Liver (tissue), 3 donors: ENCODE results near the gene TSPO2.

ENCODE experiments used
- EGR1 ChIP-seq, 2 donors: IDR thresholded peaks; 2 replicates each; pipeline ENCODE4 v1.6.1; 2016 to 2018; ENCODE audit warnings: antibody characterized with exemption in 2 of 2, low read depth in 2 of 2
- GABPA ChIP-seq, 2 donors: IDR thresholded peaks in 1 of 2; conservative IDR thresholded peaks in 1 of 2; 2 replicates each; pipeline ENCODE4 v1.6.1; 2016; ENCODE audit warnings: antibody characterized with exemption in 2 of 2, mild to moderate bottlenecking in 1 of 2, moderate library complexity in 1 of 2
- JUND ChIP-seq, 2 donors: IDR thresholded peaks; 2 replicates each; pipeline ENCODE4 v1.6.1; 2016; ENCODE audit warnings: antibody characterized with exemption in 2 of 2
- RAD21 ChIP-seq, 2 donors: IDR thresholded peaks; 2 replicates each; pipeline ENCODE4 v1.6.1; 2016; ENCODE audit warnings: antibody characterized with exemption in 2 of 2, mild to moderate bottlenecking in 2 of 2
- RXRA ChIP-seq, 2 donors: IDR thresholded peaks; 2 replicates each; pipeline ENCODE4 v1.6.1; 2017 to 2018; ENCODE audit warnings: antibody characterized with exemption in 2 of 2, mild to moderate bottlenecking in 1 of 2
- SP1 ChIP-seq: IDR thresholded peaks from 2 replicates; pipeline ENCODE4 v1.6.1; 2018; ENCODE audit warnings: antibody characterized with exemption, mild to moderate bottlenecking
- TAF1 ChIP-seq: conservative IDR thresholded peaks from 2 replicates; pipeline ENCODE4 v1.6.1; 2016; ENCODE audit warnings: antibody characterized with exemption, mild to moderate bottlenecking
- TF ChIP-seq, protein P1 (sequence below): fragments of 150-350 bp; IDR thresholded peaks from 2 replicates; pipeline ENCODE4 v1.5.1; 2017; ENCODE audit warnings: improper control_type of control experiment, low read depth, low read length; ENCODE audit not compliant: missing input control
- TF ChIP-seq, protein P2 (sequence below): IDR thresholded peaks from 2 replicates; pipeline ENCODE4 v1.6.1; 2016; ENCODE audit warnings: antibody characterized with exemption
- TF ChIP-seq, protein P3 (sequence below): IDR thresholded peaks from 2 replicates; pipeline ENCODE4 v1.6.1; 2016; ENCODE audit warnings: antibody characterized with exemption, mild to moderate bottlenecking
- donor health status: healthy.
- donor health status: healthy.

DNA sequence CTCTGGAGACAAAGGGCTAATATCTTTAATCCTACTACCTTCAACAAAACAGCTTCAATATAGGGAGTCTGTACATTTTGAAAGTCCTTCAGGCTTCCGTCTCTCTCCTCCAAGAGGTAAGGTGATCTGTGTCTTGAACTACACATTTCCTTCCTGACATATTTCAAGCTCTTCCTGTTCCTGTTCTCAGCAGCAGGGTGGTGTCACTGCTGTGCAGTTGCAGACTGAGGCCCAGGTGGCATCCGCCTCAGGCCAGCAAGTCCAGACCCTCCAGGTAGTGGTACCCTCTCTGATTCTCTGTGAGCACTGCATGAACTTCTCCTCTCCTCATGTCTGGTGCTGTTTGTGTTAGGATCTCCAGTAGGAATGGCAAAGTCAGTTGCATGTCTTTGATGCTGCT lies 38.4 kb downstream of the TSPO2 start:
- TF ChIP-seq GABPA (IDR thresholded peaks at IDR 0.05 in 1 of 2, conservative IDR thresholded peaks at IDR 0.05 in 1 of 2) = no peak
- TF ChIP-seq, protein P1, sequence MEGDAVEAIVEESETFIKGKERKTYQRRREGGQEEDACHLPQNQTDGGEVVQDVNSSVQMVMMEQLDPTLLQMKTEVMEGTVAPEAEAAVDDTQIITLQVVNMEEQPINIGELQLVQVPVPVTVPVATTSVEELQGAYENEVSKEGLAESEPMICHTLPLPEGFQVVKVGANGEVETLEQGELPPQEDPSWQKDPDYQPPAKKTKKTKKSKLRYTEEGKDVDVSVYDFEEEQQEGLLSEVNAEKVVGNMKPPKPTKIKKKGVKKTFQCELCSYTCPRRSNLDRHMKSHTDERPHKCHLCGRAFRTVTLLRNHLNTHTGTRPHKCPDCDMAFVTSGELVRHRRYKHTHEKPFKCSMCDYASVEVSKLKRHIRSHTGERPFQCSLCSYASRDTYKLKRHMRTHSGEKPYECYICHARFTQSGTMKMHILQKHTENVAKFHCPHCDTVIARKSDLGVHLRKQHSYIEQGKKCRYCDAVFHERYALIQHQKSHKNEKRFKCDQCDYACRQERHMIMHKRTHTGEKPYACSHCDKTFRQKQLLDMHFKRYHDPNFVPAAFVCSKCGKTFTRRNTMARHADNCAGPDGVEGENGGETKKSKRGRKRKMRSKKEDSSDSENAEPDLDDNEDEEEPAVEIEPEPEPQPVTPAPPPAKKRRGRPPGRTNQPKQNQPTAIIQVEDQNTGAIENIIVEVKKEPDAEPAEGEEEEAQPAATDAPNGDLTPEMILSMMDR = no peak
- TF ChIP-seq, protein P2, sequence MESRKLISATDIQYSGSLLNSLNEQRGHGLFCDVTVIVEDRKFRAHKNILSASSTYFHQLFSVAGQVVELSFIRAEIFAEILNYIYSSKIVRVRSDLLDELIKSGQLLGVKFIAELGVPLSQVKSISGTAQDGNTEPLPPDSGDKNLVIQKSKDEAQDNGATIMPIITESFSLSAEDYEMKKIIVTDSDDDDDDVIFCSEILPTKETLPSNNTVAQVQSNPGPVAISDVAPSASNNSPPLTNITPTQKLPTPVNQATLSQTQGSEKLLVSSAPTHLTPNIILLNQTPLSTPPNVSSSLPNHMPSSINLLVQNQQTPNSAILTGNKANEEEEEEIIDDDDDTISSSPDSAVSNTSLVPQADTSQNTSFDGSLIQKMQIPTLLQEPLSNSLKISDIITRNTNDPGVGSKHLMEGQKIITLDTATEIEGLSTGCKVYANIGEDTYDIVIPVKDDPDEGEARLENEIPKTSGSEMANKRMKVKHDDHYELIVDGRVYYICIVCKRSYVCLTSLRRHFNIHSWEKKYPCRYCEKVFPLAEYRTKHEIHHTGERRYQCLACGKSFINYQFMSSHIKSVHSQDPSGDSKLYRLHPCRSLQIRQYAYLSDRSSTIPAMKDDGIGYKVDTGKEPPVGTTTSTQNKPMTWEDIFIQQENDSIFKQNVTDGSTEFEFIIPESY = no peak
- TF ChIP-seq EGR1 (IDR thresholded peaks at IDR 0.05; ENCODE audit: low read depth in 2 of 2) = no peak
- TF ChIP-seq JUND (IDR thresholded peaks at IDR 0.05) = no peak
- no peak for TF ChIP-seq TAF1
- TF ChIP-seq SP1 = no peak
- TF ChIP-seq RAD21 (IDR thresholded peaks at IDR 0.05) = no peak
- TF ChIP-seq RXRA (IDR thresholded peaks at IDR 0.05) = no peak
- TF ChIP-seq, protein P3, sequence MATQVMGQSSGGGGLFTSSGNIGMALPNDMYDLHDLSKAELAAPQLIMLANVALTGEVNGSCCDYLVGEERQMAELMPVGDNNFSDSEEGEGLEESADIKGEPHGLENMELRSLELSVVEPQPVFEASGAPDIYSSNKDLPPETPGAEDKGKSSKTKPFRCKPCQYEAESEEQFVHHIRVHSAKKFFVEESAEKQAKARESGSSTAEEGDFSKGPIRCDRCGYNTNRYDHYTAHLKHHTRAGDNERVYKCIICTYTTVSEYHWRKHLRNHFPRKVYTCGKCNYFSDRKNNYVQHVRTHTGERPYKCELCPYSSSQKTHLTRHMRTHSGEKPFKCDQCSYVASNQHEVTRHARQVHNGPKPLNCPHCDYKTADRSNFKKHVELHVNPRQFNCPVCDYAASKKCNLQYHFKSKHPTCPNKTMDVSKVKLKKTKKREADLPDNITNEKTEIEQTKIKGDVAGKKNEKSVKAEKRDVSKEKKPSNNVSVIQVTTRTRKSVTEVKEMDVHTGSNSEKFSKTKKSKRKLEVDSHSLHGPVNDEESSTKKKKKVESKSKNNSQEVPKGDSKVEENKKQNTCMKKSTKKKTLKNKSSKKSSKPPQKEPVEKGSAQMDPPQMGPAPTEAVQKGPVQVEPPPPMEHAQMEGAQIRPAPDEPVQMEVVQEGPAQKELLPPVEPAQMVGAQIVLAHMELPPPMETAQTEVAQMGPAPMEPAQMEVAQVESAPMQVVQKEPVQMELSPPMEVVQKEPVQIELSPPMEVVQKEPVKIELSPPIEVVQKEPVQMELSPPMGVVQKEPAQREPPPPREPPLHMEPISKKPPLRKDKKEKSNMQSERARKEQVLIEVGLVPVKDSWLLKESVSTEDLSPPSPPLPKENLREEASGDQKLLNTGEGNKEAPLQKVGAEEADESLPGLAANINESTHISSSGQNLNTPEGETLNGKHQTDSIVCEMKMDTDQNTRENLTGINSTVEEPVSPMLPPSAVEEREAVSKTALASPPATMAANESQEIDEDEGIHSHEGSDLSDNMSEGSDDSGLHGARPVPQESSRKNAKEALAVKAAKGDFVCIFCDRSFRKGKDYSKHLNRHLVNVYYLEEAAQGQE = no peak
